ENCODE data around the gene ITSN1. TPM values are rescaled to one million over a fixed set of nuclear protein-coding genes. Genes with fewer than 3 reads are reported as not detected.

Gene ITSN1
- total and polyA plus RNA-seq, 2 donors from 2014 or later = 8.1 to 42.5 TPM

- H3K4me1 ChIP-seq (ENCODE audit: control insufficient read depth in 2 of 3, insufficient read depth in 2 of 3, low read depth in 1 of 3, low read length in 3 of 3) = no peaks in the 10 kb centered on the region
- H3K9me3 ChIP-seq (ENCODE audit: control insufficient read depth in 2 of 3, insufficient read depth in 1 of 3, low read length in 3 of 3) = no peaks in the 10 kb centered on the region
- H3K27me3 ChIP-seq (ENCODE audit: control insufficient read depth, insufficient read depth, low read length) = no peaks in the 10 kb centered on the region
- DNase-seq (no peak), FAIRE-seq (no peak)
- H3K9ac ChIP-seq (ENCODE audit: low read length in 3 of 3) = no peak overlapping the region
- H3K27ac ChIP-seq (ENCODE audit: low read depth in 2 of 2, low read length in 2 of 2) = no peak overlapping the region
- intact Hi-C loops (cut with DNase I) = no loop called here
- no peak for TF ChIP-seq CTCF (IDR thresholded peaks at IDR 0.05; ENCODE audit: borderline replicate concordance, extremely low read depth, insufficient read depth)
- no peak overlapping the region for H3K4me3 ChIP-seq (ENCODE audit: low read length in 3 of 3)
- H3K36me3 ChIP-seq (ENCODE audit: control insufficient read depth in 2 of 3, insufficient read depth in 3 of 3, low read length in 3 of 3) = no peaks in the 10 kb centered on the region
Measured at GRCh38 chr21:33870768-33871167, 228.5 kb downstream of the ITSN1 start.

GRCh38 chr21:33871171-33871570 is 228.9 kb downstream of the ITSN1 start:
- no peak overlapping the region for H3K9ac ChIP-seq (ENCODE audit: low read length in 3 of 3)
- H3K4me1 ChIP-seq (ENCODE audit: control insufficient read depth in 2 of 3, insufficient read depth in 2 of 3, low read depth in 1 of 3, low read length in 3 of 3) = no peaks in the 10 kb centered on the region
- no peak for FAIRE-seq
- no peak for DNase-seq
- H3K27ac ChIP-seq (ENCODE audit: low read depth in 2 of 2, low read length in 2 of 2) = no peak overlapping the region
- no peaks in the 10 kb centered on the region for H3K27me3 ChIP-seq (ENCODE audit: control insufficient read depth, insufficient read depth, low read length)
- H3K9me3 ChIP-seq (ENCODE audit: control insufficient read depth in 2 of 3, insufficient read depth in 1 of 3, low read length in 3 of 3) = no peaks in the 10 kb centered on the region
- H3K36me3 ChIP-seq (ENCODE audit: control insufficient read depth in 2 of 3, insufficient read depth in 3 of 3, low read length in 3 of 3) = no peaks in the 10 kb centered on the region
- H3K4me3 ChIP-seq (ENCODE audit: low read length in 3 of 3) = no peak overlapping the region
- intact Hi-C loops (cut with DNase I) = no loop called here
- no peak for TF ChIP-seq CTCF (IDR thresholded peaks at IDR 0.05; ENCODE audit: borderline replicate concordance, extremely low read depth, insufficient read depth)

GRCh38 chr21:33872881-33873515 is 230.7 kb downstream of the ITSN1 start:
- DNase-seq (no peak), FAIRE-seq (no peak)
- Histone ChIP-seq H3K9ac (ENCODE audit: low read length in 3 of 3) (no peak overlapping the region), H3K27ac (ENCODE audit: low read depth in 2 of 2, low read length in 2 of 2) (no peak overlapping the region), H3K9me3 (ENCODE audit: control insufficient read depth in 2 of 3, insufficient read depth in 1 of 3, low read length in 3 of 3) (no peaks in the 10 kb centered on the region), H3K36me3 (ENCODE audit: control insufficient read depth in 2 of 3, insufficient read depth in 3 of 3, low read length in 3 of 3) (no peaks in the 10 kb centered on the region), H3K27me3 (ENCODE audit: control insufficient read depth, insufficient read depth, low read length) (no peaks in the 10 kb centered on the region), H3K4me3 (ENCODE audit: low read length in 3 of 3) (no peak overlapping the region), H3K4me1 (ENCODE audit: control insufficient read depth in 2 of 3, insufficient read depth in 2 of 3, low read depth in 1 of 3, low read length in 3 of 3) (no peaks in the 10 kb centered on the region)
- no peak for TF ChIP-seq CTCF (IDR thresholded peaks at IDR 0.05; ENCODE audit: borderline replicate concordance, extremely low read depth, insufficient read depth)
- intact Hi-C loops (cut with DNase I) = no loop called here

GRCh38 chr21:33874161-33874560 is 231.9 kb downstream of the ITSN1 start:
- FAIRE-seq = no peak
- Histone ChIP-seq H3K9me3 (ENCODE audit: control insufficient read depth in 2 of 3, insufficient read depth in 1 of 3, low read length in 3 of 3) (no peaks in the 10 kb centered on the region), H3K36me3 (ENCODE audit: control insufficient read depth in 2 of 3, insufficient read depth in 3 of 3, low read length in 3 of 3) (no peaks in the 10 kb centered on the region), H3K27me3 (ENCODE audit: control insufficient read depth, insufficient read depth, low read length) (no peaks in the 10 kb centered on the region), H3K27ac (ENCODE audit: low read depth in 2 of 2, low read length in 2 of 2) (no peak overlapping the region), H3K4me1 (ENCODE audit: control insufficient read depth in 2 of 3, insufficient read depth in 2 of 3, low read depth in 1 of 3, low read length in 3 of 3) (no peaks in the 10 kb centered on the region), H3K9ac (ENCODE audit: low read length in 3 of 3) (no peak overlapping the region), H3K4me3 (ENCODE audit: low read length in 3 of 3) (no peak overlapping the region)
- intact Hi-C loops (cut with DNase I) = no loop called here
- no peak for TF ChIP-seq CTCF (IDR thresholded peaks at IDR 0.05; ENCODE audit: borderline replicate concordance, extremely low read depth, insufficient read depth)
- DNase-seq = no peak
